ENCODE results near the gene FOXN3. TPM values are rescaled to one million over a fixed set of nuclear protein-coding genes. Genes with fewer than 3 reads are reported as not detected.
A peak's percentile ranks its signal among the peaks of the same experiment; 100 is the strongest.

Gene FOXN3
- polyA plus RNA-seq, 1 of the 3 experiments (the other 2 are of a cell fraction): 9.8 TPM

DNA sequence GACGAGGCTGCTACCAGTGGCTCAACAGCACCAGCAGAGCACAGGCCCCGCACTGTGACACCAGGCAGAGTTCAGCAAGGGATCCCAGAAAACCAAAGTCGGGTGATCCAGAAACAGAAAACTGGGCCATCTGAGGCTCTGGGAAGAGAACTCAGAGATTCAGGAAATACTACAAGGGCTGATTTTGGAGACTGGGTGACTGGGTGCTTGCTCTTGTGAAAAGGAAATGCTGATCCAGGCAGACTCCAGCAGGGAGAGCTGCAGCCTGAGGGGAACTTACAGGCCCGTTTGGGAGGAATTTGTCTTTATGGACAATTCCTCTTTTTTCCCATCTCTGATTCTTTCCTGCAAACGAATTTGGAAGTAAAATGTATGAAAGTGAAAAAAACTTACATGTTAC is 28.2 kb downstream of the FOXN3 start:
- H3K4me1 ChIP-seq (ENCODE audit: control insufficient read depth in 1 of 2, insufficient read depth in 2 of 2, low read depth in 1 of 2, low read length in 1 of 2): peaks cover 0 to 21% of the 10 kb centered on the region in 2 experiments; a peak in 2 of 4 replicates
- ChIA-PET CTCF (interaction anchor here (1.1 to 2.3 kb wide), 3 partner anchors 312 to 537 kb away, joined by 3 to 7 read pairs (median 3); no protein-coding TSS in a partner anchor), POLR2A (no interaction called here)
- no peak overlapping the region for H3K4me2 ChIP-seq
- H2AFZ ChIP-seq (ENCODE audit: low read depth): no peak overlapping the region
- H3K4me3 ChIP-seq (ENCODE audit: low read depth in 2 of 2, low read length in 1 of 2): no peak overlapping the region
- no peak for DNase-seq
- no peaks in the 10 kb centered on the region for H3K36me3 ChIP-seq (replicated peaks in 1 of 2; ENCODE audit: control insufficient read depth in 1 of 2, insufficient read depth in 2 of 2, low read length in 1 of 2)
- H3K9me3 ChIP-seq: no peaks in the 10 kb centered on the region
- WGBS (ENCODE audit: low lambda C conversion rate): 68% methylated on average over 5 of the region's 5 CpGs
- H4K20me1 ChIP-seq (ENCODE audit: insufficient read depth): no peaks in the 10 kb centered on the region
- no peaks in the 10 kb centered on the region for H3F3A ChIP-seq (replicated peaks; ENCODE audit: insufficient read depth)
- H3K79me2 ChIP-seq (ENCODE audit: insufficient read depth): peaks cover 9% of the 10 kb centered on the region; the same call in 1 of the 2 replicates
- no peaks in the 10 kb centered on the region for H3K27me3 ChIP-seq (ENCODE audit: insufficient read depth)
- H3K27ac ChIP-seq (ENCODE audit: low read depth in 2 of 2, low read length in 1 of 2): no peak overlapping the region; a peak in 1 of 4 replicates
- H3K9ac ChIP-seq: no peak overlapping the region
- TF ChIP-seq TCF12 (IDR thresholded peaks at IDR 0.05) (no peak), RAD21 (IDR thresholded peaks at IDR 0.05; ENCODE audit: low read length) (peak; percentile 59), SMC3 (IDR thresholded peaks at IDR 0.05; ENCODE audit: low read depth, low read length) (peak; percentile 31)
- TF ChIP-seq, protein P1, sequence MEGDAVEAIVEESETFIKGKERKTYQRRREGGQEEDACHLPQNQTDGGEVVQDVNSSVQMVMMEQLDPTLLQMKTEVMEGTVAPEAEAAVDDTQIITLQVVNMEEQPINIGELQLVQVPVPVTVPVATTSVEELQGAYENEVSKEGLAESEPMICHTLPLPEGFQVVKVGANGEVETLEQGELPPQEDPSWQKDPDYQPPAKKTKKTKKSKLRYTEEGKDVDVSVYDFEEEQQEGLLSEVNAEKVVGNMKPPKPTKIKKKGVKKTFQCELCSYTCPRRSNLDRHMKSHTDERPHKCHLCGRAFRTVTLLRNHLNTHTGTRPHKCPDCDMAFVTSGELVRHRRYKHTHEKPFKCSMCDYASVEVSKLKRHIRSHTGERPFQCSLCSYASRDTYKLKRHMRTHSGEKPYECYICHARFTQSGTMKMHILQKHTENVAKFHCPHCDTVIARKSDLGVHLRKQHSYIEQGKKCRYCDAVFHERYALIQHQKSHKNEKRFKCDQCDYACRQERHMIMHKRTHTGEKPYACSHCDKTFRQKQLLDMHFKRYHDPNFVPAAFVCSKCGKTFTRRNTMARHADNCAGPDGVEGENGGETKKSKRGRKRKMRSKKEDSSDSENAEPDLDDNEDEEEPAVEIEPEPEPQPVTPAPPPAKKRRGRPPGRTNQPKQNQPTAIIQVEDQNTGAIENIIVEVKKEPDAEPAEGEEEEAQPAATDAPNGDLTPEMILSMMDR (IDR thresholded peaks at IDR 0.05): peak; percentile 32
- no peaks in the 10 kb centered on the region for H3K9me2 ChIP-seq

DNA sequence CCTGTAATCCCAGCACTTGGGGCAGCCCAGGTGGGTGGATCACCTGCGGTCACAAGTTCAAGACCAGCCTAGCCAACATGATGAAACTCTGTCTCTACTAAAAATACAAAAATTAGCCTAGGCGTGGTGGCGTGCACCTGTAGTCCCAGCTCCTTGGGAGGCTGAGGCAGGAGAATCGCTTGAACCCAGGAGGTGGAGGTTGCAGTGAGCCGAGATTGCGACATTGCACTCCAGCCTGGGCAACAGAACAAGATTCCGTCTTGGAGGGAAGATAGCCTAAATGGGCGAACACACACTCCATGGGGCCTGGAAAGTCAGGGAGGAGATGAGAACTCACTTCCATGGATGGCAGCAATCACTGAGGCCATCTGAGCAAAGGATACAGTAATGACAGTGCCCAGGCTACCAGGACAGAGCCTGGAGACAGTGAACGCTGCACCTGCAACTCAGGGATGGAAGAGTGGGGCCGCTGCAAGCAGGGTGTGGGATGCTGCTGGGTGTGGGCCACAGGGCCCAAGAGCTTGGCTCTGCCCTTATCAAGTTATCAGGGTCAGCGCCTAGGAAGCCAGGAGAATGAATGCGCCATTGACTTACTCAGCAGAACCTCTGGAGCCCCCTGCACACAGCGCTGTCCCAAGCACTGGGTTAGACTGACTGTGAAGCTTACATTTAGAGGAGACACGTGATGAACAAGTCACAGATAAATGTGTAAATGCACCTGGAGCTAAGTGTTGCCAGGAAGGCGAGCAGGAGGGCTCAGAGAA is 28.9 kb downstream of the FOXN3 start:
- H3K79me2 ChIP-seq (ENCODE audit: insufficient read depth): peaks cover 4% of the 10 kb centered on the region; the same call in 1 of the 2 replicates
- H3K36me3 ChIP-seq (replicated peaks in 1 of 2; ENCODE audit: control insufficient read depth in 1 of 2, insufficient read depth in 2 of 2, low read length in 1 of 2): no peaks in the 10 kb centered on the region
- H3K9me3 ChIP-seq: no peaks in the 10 kb centered on the region
- no peak overlapping the region for H3K9ac ChIP-seq
- ChIA-PET CTCF (interaction anchor here (1.1 to 2.3 kb wide), 3 partner anchors 313 to 537 kb away, joined by 3 to 7 read pairs (median 3); no protein-coding TSS in a partner anchor), POLR2A (no interaction called here)
- no peak overlapping the region; a peak in 1 of 4 replicates for H3K27ac ChIP-seq (ENCODE audit: low read depth in 2 of 2, low read length in 1 of 2)
- H3K4me1 ChIP-seq (ENCODE audit: control insufficient read depth in 1 of 2, insufficient read depth in 2 of 2, low read depth in 1 of 2, low read length in 1 of 2): peaks cover 0 to 21% of the 10 kb centered on the region in 2 experiments; a peak in 2 of 4 replicates
- DNase-seq: no peak
- no peaks in the 10 kb centered on the region for H3K9me2 ChIP-seq
- H3K4me2 ChIP-seq: no peak overlapping the region
- H3F3A ChIP-seq (replicated peaks; ENCODE audit: insufficient read depth): no peaks in the 10 kb centered on the region
- H3K4me3 ChIP-seq (ENCODE audit: low read depth in 2 of 2, low read length in 1 of 2): no peak overlapping the region
- H2AFZ ChIP-seq (ENCODE audit: low read depth): no peak overlapping the region
- 87% methylated on average over 11 of the region's 15 CpGs for whole genome bisulfite sequencing (ENCODE audit: low lambda C conversion rate)
- H4K20me1 ChIP-seq (ENCODE audit: insufficient read depth): no peaks in the 10 kb centered on the region
- H3K27me3 ChIP-seq (ENCODE audit: insufficient read depth): no peaks in the 10 kb centered on the region
- TF ChIP-seq, protein P2, sequence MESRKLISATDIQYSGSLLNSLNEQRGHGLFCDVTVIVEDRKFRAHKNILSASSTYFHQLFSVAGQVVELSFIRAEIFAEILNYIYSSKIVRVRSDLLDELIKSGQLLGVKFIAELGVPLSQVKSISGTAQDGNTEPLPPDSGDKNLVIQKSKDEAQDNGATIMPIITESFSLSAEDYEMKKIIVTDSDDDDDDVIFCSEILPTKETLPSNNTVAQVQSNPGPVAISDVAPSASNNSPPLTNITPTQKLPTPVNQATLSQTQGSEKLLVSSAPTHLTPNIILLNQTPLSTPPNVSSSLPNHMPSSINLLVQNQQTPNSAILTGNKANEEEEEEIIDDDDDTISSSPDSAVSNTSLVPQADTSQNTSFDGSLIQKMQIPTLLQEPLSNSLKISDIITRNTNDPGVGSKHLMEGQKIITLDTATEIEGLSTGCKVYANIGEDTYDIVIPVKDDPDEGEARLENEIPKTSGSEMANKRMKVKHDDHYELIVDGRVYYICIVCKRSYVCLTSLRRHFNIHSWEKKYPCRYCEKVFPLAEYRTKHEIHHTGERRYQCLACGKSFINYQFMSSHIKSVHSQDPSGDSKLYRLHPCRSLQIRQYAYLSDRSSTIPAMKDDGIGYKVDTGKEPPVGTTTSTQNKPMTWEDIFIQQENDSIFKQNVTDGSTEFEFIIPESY (IDR thresholded peaks at IDR 0.05; ENCODE audit: borderline replicate concordance, low read depth): no peak
- TF ChIP-seq, protein P3, sequence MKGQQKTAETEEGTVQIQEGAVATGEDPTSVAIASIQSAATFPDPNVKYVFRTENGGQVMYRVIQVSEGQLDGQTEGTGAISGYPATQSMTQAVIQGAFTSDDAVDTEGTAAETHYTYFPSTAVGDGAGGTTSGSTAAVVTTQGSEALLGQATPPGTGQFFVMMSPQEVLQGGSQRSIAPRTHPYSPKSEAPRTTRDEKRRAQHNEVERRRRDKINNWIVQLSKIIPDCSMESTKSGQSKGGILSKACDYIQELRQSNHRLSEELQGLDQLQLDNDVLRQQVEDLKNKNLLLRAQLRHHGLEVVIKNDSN (IDR thresholded peaks at IDR 0.05; ENCODE audit: borderline replicate concordance, low read depth): no peak
- no peak for TF ChIP-seq EP300 (IDR thresholded peaks at IDR 0.05; ENCODE audit: borderline replicate concordance in 1 of 2, low read depth in 1 of 2, low read length in 1 of 2)
- no peak for TF ChIP-seq TAF1 (IDR thresholded peaks at IDR 0.05; ENCODE audit: borderline replicate concordance, low read depth, low read length)
- TF ChIP-seq, protein P4, sequence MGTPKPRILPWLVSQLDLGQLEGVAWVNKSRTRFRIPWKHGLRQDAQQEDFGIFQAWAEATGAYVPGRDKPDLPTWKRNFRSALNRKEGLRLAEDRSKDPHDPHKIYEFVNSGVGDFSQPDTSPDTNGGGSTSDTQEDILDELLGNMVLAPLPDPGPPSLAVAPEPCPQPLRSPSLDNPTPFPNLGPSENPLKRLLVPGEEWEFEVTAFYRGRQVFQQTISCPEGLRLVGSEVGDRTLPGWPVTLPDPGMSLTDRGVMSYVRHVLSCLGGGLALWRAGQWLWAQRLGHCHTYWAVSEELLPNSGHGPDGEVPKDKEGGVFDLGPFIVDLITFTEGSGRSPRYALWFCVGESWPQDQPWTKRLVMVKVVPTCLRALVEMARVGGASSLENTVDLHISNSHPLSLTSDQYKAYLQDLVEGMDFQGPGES (IDR thresholded peaks at IDR 0.05; ENCODE audit: low read depth, low read length): no peak

Data from SK-N-SH (cell line).